Iris pigment epithelial cell (primary cell): Measurements from ENCODE around the gene PLA2G15.

Experiments
- DNase-seq: peaks from one replicate; pipeline ENCODE4 v3.0.0-alpha.2; 2011; ENCODE audit warnings: low read depth

The PLA2G15 gene

DNA sequence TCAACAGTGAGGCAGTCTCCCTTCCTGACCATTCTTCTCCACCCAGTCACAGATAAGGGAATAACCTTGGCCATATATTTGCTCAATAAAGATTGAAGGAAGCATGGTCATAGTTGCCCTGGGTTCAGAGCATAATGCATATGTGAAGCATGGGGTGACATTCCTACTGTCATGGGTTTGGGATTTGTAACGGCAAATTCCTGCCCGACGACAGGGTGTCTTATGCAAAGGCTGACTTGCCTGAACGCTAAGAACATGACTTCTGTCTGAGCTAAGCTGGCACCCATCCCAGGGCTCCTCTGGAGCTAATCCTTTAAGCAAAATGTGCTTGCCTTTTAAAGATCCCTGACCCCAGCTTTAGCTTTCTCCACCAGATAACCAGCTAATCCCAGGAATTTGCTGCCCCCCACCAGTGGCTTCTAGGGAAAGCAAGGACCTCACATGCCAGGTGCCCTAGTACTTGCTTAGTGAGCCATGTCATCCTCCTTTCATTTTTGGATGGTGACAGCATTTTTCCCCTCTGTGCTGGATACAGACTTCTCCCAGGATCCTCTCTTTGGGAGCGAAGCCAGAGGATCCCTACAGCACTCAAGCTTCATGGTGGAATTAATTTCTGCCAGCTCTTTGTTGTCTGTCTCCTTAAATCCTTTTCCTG is 53.9 kb downstream of the PLA2G15 start:
- DNase-seq, result peak; percentile 88

DNA sequence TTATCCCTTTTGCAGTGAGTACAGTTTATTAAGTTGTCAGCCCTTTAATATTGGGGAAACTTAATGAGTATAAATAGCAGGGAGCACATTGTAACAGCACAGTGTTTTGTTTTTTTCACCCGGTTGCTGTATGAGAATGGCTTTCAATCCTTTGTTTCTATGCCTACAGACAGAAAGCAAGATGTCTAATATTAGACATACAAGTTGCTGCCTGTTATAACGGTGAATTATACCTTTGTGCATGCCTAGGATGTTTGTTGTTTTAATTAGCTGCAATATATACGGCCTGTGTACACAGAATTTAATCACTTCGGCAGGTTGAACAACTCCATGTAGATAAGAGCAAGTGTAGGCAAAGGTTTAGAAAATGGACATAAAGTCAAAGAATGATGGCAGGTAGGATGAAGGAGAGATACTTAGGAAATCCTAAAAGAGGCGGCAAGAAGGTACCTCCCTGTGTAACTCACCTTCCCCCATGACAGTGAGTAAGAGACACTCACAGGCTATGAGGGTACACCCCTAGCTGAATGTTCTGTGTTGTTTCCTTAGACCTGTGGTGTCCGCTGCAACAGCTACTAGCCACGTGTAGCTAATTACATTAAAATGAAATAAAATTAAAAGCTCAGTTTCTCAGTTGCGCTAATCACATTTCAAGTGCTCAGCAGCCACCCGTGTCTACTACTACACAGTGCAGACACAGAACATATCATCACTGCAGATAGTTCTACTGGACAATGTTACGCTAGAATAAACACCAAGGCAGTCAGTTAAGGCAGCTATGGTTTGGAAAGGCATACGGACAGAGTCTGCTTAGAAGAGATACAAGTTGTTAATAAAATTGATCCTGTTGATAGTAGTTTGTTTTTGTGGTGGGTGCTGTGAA is 54.6 kb downstream of the PLA2G15 start:
- DNase-seq, result no peak

GRCh38 chr16:68300734-68301459 is 55.7 kb downstream of the PLA2G15 start:
- peak; percentile 54 for DNase-seq

DNA sequence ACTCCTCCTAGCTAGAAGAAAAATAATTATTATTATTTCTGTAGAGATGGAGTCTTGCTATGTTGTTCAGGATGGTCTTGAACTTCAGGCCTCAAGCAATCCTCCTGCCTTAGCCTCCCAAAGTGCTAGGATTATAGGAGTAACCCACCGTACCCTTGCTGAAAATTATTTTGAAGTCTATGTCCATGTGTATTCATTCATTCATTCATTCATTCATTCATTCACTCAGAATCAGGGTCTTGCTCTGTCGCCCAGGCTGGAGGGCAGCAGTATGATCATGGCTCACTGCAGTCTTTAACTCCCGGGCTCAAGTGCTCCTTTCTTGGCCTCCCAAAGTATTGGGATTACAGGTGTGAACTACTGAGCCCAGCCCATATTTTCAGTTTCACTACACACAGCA is 61.5 kb downstream of the PLA2G15 start:
- no peak for DNase-seq

DNA sequence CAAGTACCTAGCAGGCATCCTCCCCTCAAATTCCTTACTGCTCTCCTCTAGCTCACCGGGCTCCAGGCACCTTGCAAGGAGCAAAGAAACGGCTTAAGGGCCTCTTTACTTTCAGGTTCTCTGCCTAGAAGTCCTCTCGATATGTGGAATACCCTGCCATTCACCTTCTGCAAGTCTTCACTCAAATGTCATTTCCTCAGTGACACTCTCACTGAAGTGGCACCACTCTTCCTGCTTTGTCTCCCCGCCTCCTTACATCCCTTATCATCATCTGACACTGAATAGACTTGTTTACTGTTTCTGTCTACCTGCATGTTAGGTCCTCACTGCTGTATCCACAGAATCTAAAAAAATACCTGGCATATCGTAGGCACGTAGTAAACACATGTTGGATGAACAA is 64.6 kb downstream of the PLA2G15 start:
- no peak for DNase-seq

GRCh38 chr16:68310437-68310773 is 65.2 kb downstream of the PLA2G15 start:
- DNase-seq, result peak; percentile 61
